Adipocyte (in vitro differentiated cells): ENCODE results near the gene ADAMTS18.

ENCODE experiments used
- DNase-seq: peaks from one replicate; pipeline ENCODE4 v3.0.0-alpha.2; 2015; ENCODE audit warnings: low read depth
- H3K27me3 ChIP-seq: replicated peaks from 2 replicates; pipeline ENCODE4 v1.7.0; 2013; ENCODE audit warnings: mild to moderate bottlenecking, low read length, moderate library complexity; ENCODE audit not compliant: control insufficient read depth, insufficient read depth
- H3K36me3 ChIP-seq: 2 replicates; pipeline ENCODE4 v1.7.0; 2013; ENCODE audit warnings: low read length, mild to moderate bottlenecking, moderate library complexity; ENCODE audit not compliant: control insufficient read depth, insufficient read depth, severe bottlenecking
- H3K4me1 ChIP-seq: 2 replicates; pipeline ENCODE4 v1.7.0; 2013; ENCODE audit warnings: mild to moderate bottlenecking, low read length, moderate library complexity; ENCODE audit not compliant: control insufficient read depth, insufficient read depth
- H3K4me3 ChIP-seq: 2 replicates; pipeline ENCODE4 v1.7.0; 2013; ENCODE audit warnings: mild to moderate bottlenecking, low read length, moderate library complexity
- H3K9ac ChIP-seq: 2 replicates; pipeline ENCODE4 v1.7.0; 2013; ENCODE audit warnings: mild to moderate bottlenecking, low read length, moderate library complexity
- H3K9me3 ChIP-seq: 2 replicates; pipeline ENCODE4 v1.7.0; 2013; ENCODE audit warnings: mild to moderate bottlenecking, low read length, moderate library complexity; ENCODE audit not compliant: control insufficient read depth

ADAMTS18 gene

GRCh38 chr16:77452243-77452642, 17.4 kb upstream of the ADAMTS18 start:
- Histone ChIP-seq H3K4me3 (no peak overlapping the region), H3K36me3 (no peaks in the 10 kb centered on the region), H3K9ac (no peak overlapping the region), H3K4me1 (peaks cover 39% of the 10 kb centered on the region), H3K27me3 (no peaks in the 10 kb centered on the region), H3K9me3 (no peaks in the 10 kb centered on the region)
- no peak for DNase-seq

- H3K36me3 ChIP-seq: no peaks in the 10 kb centered on the region
- H3K9ac ChIP-seq: no peak overlapping the region
- no peak overlapping the region for H3K4me3 ChIP-seq
- no peak for DNase-seq
- H3K27me3 ChIP-seq: no peaks in the 10 kb centered on the region
- peaks cover 35% of the 10 kb centered on the region for H3K4me1 ChIP-seq
- no peaks in the 10 kb centered on the region for H3K9me3 ChIP-seq
Measured at GRCh38 chr16:77450790-77451487, 16.1 kb upstream of the ADAMTS18 start.

- Histone ChIP-seq H3K9ac (no peak overlapping the region), H3K36me3 (no peaks in the 10 kb centered on the region), H3K4me3 (no peak overlapping the region), H3K4me1 (peaks cover 26% of the 10 kb centered on the region), H3K9me3 (no peaks in the 10 kb centered on the region), H3K27me3 (no peaks in the 10 kb centered on the region)
- DNase-seq: no peak
Measured at GRCh38 chr16:77449208-77449607, 14.4 kb upstream of the ADAMTS18 start.

GRCh38 chr16:77445324-77445723, 10.5 kb upstream of the ADAMTS18 start:
- H3K4me1 ChIP-seq: peaks cover 22% of the 10 kb centered on the region
- H3K4me3 ChIP-seq: no peak overlapping the region
- H3K27me3 ChIP-seq: peaks cover 10% of the 10 kb centered on the region
- H3K36me3 ChIP-seq: no peaks in the 10 kb centered on the region
- no peak for DNase-seq
- no peak overlapping the region for H3K9ac ChIP-seq
- no peaks in the 10 kb centered on the region for H3K9me3 ChIP-seq

GRCh38 chr16:77444147-77444460, 9.3 kb upstream of the ADAMTS18 start:
- no peak overlapping the region for H3K4me3 ChIP-seq

GRCh38 chr16:77443357-77444146, 8.7 kb upstream of the ADAMTS18 start:
- no peak overlapping the region for H3K4me3 ChIP-seq
- no peak overlapping the region for H3K9ac ChIP-seq
- peaks cover 10% of the 10 kb centered on the region for H3K4me1 ChIP-seq
- H3K36me3 ChIP-seq: no peaks in the 10 kb centered on the region
- DNase-seq: no peak
- no peaks in the 10 kb centered on the region for H3K9me3 ChIP-seq
- peaks cover 10% of the 10 kb centered on the region for H3K27me3 ChIP-seq

More at GRCh38 chr16:77444147-77444460, 9.3 kb upstream of the ADAMTS18 start:
- H3K27me3 ChIP-seq: peaks cover 10% of the 10 kb centered on the region
- no peak overlapping the region for H3K9ac ChIP-seq
- no peak for DNase-seq
- H3K4me1 ChIP-seq: peaks cover 16% of the 10 kb centered on the region
- no peaks in the 10 kb centered on the region for H3K36me3 ChIP-seq
- no peaks in the 10 kb centered on the region for H3K9me3 ChIP-seq

- Histone ChIP-seq H3K9ac (no peak overlapping the region), H3K4me3 (no peak overlapping the region), H3K4me1 (no peaks in the 10 kb centered on the region), H3K9me3 (no peaks in the 10 kb centered on the region), H3K36me3 (no peaks in the 10 kb centered on the region), H3K27me3 (peaks cover 10% of the 10 kb centered on the region)
- DNase-seq: no peak
Measured at GRCh38 chr16:77442078-77442477, 7.2 kb upstream of the ADAMTS18 start.

GRCh38 chr16:77439106-77439505, 4.3 kb upstream of the ADAMTS18 start:
- no peak for DNase-seq
- Histone ChIP-seq H3K4me1 (no peaks in the 10 kb centered on the region), H3K9me3 (no peaks in the 10 kb centered on the region), H3K4me3 (no peak overlapping the region), H3K9ac (no peak overlapping the region), H3K36me3 (no peaks in the 10 kb centered on the region), H3K27me3 (peaks cover 30% of the 10 kb centered on the region)

GRCh38 chr16:77437859-77438258, 3.0 kb upstream of the ADAMTS18 start:
- no peak overlapping the region for H3K4me3 ChIP-seq
- H3K4me1 ChIP-seq: no peaks in the 10 kb centered on the region
- H3K9me3 ChIP-seq: no peaks in the 10 kb centered on the region
- H3K27me3 ChIP-seq: peaks cover 42% of the 10 kb centered on the region
- DNase-seq: no peak
- no peaks in the 10 kb centered on the region for H3K36me3 ChIP-seq
- no peak overlapping the region for H3K9ac ChIP-seq

GRCh38 chr16:77435272-77435820, 512 bp upstream of the ADAMTS18 start:
- Histone ChIP-seq H3K9ac (no peak overlapping the region), H3K4me3 (no peak overlapping the region), H3K27me3 (peaks cover 47% of the 10 kb centered on the region), H3K9me3 (no peaks in the 10 kb centered on the region), H3K36me3 (no peaks in the 10 kb centered on the region), H3K4me1 (no peaks in the 10 kb centered on the region)
- no peak for DNase-seq

- no peaks in the 10 kb centered on the region for H3K9me3 ChIP-seq
- no peak overlapping the region for H3K9ac ChIP-seq
- no peaks in the 10 kb centered on the region for H3K4me1 ChIP-seq
- no peak for DNase-seq
- H3K36me3 ChIP-seq: no peaks in the 10 kb centered on the region
- H3K4me3 ChIP-seq: no peak overlapping the region
- peaks cover 48% of the 10 kb centered on the region for H3K27me3 ChIP-seq
Measured at GRCh38 chr16:77434022-77434529, 758 bp downstream of the ADAMTS18 start.
